DMS53 treated with DMSO at 0.1 percent for 48 hours (cell line): ENCODE results near the gene NPL.

ENCODE experiments used
- DNase-seq: peaks from one replicate; lab custom pipeline; 2025; ENCODE audit not compliant: unreplicated experiment; lab: John Stamatoyannopoulos, UW

The NPL gene

GRCh38 chr1:182777386-182777785 lies 12.2 kb upstream of the NPL start:
- DNase-seq = no peak

DNA sequence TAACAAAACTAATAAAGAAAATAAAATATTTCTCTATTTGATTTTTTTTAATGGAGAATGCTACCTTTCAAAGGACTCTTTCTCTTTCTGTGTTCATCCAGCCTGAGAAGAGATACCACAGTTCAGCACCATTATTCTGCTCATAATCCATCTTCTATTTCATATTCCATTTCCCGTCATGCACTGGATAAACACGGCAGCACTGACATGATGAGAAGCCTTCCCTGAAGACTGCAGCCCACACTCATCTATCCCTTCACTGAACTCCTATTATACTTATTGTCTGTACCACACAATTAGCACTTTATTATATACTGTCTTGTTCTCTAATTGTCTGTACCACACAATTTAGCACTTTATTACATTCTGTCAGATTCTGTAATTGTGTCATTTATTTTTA lies 10.7 kb upstream of the NPL start:
- no peak for DNase-seq

DNA sequence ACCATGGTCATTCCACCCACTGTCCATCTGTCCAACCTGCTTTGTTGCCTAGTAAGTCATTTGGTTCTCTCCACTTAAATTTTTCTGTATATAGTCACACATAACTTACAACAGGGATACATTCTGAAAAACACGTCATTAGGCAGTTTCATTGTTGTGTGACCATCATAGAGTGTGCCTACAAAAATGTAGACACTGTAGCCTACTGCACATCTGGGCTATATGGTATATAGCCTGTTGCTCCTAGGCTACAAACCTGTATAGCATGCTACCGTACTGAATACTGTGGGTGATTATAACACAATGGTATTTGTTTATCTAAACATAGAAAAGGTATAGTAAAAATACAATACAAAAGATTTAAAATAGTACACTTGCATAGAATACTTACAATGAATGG lies 10.0 kb upstream of the NPL start:
- no peak for DNase-seq

DNA sequence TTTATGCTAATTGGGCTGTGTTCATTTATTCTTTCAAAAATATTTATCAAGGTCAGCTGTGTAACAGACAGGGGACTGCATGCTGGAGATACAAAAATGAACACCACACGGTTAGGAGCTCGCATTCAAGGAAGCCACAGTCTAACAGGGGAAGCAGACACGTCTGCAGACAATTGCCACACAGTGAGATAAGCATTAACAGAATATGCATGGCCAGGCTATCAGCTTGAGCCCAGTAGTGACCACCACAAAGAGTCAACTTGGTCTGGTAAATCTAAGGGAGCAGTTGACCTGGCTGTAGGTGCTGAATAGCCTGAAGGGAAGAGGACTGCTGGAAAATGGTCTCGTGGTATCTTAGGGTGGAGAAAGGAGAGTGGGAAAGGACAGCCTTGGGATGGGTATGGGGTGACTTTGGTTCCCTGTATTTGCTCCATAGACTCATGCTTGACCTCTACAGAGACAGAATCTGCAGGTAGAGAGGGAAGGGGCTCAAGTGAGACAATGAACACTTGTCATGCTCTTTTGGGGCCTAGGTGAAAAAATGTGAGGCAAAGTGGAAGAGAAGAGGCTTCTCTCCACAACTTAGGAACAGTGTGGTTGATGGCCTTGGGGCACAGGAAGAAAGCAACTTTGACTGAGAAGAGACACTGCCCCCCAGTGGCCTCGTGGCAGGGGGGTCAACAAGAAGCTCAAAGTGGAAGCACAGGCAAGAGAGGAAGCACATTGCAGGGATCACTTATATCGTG lies 7.6 kb upstream of the NPL start:
- peak; percentile 70 for DNase-seq

- DNase-seq = no peak
Observed at GRCh38 chr1:182782587-182782913, 7.0 kb upstream of the NPL start.

DNA sequence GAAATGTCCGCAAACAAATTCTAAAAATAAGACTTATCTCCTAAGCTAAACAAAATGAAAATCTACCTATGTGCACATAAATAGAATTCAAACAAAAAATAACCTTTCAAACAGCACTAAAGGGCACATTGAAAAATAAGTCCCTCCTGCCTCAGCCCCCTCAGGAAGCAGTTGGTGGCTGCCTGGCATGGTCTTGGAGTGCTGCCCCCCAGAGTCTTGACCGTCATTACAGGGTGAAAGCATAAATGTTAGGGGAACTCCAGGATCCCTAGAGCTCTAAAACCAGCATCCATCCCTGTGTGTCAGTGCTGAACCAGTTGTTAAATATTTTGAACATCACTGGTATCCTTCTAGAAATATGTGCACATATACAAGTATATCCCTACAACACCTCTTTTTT lies 6.5 kb upstream of the NPL start:
- no peak for DNase-seq

GRCh38 chr1:182784556-182785171 lies 4.9 kb upstream of the NPL start:
- DNase-seq = peak; percentile 52

DNA sequence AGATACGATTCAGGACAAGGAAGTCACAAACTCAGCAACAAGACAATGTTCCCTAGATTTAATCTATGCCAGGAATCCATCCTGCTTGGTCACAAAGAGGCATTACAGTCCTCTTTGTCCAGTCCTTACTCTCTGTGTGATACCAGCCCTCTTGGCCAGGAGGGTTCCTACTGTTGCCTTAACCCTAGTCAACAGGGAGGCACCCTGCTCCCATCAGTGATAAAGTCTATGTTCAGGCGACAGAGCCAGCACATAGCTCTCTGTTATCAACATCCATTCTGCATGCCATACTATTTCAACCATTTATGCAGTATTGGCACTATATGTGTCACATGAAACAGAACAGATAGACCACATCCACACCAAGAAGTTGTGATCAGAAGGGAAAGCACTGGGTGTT lies 4.4 kb upstream of the NPL start:
- no peak for DNase-seq

DNA sequence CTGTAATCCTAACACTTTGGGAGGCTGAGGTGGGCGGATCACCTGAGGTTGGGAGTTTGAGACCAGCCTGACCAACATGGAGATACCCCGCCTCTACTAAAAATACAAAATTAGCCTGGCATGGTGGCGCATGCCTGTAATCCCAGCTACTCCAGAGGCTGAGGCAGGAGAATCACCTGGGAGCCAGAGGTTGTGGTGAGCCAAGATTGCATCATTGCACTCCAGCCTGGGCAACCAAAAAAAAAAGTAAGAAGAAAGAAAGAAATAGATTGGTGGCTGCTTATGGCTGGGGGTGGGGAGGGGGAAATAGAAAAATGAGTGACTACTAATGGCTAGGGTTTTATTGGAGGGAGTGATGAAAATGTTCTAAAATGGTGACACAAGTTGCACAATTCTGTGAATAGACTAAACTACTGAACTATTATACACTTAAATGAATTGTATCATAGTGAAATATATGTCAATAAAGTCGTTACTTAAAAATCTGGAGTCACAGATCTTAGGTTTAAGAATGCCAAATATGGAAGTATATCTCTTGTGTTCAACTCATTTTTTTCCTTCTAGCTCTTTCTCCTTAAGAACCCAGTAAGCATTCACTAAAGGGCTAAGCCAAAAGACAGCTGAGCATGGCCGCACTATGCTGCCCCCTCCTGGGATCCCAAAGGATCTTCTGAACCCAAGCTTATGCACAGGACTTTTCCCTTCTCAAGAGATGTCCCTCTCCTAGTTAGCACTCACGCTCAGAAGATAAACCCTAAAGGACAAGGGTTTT lies 3.2 kb upstream of the NPL start:
- peak; percentile 60 for DNase-seq

- DNase-seq = no peak
Observed at GRCh38 chr1:182786995-182787324, 2.6 kb upstream of the NPL start.

DNA sequence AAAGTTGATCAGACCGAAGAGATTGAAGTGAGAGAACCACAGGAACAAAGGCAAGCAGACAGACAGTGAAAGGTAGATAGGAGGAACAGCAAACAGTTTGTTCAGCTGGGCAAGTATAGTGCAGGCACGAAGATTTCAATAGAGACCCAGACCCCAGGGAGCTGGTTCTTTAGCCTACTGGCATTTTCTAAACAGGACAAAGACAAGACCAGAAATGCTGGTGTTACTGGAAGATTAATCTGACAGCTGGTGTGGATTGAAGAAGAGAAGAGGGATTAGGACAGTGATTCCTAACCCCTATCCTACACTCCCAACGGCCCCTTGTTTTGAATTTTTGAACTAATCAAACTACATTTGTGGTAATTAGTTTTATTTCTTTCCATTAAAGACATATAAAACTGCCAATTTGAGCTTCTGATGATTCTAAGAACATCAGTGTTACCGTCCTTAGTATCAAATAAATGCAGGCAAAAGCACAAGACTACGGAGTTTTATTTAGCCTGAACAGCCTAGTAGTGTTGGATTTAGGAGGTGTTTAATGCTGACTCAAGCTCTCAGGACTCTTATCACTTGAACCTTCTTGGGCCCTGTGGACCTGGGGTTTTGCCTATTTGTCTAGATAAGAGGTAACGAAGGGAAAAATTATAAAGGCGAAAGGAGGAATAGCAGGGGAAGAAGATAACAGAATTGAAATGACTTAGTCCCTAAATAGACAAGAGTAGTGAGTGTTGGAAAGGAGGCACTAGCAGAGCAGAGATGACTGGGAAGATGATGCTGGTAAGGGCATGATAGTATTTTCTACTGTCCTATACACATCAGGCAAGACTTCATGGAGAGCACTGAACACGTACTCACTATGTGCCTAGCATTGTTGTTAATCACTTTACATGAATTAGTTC lies 2.0 kb downstream of the NPL start:
- no peak for DNase-seq

DNA sequence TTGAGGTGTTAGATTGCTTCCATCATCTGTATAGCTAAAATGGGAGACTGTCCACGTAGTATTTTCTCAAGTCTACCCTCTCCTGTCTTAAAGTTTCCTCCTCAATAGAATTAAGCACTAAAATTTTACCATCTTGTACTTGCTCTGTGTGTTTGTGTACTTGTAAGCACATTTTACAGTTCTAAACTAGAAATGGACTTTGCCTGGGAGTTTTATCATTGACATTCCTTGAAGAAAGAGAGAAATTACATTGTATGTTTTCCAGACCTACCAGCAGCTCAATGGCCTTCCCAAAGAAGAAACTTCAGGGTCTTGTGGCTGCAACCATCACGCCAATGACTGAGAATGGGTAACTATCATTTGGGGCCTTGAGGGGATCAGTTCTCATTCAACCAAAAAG lies 4.5 kb downstream of the NPL start:
- DNase-seq = no peak

GRCh38 chr1:182794676-182795201 lies 5.2 kb downstream of the NPL start:
- DNase-seq = no peak

GRCh38 chr1:182795563-182796228 lies 6.1 kb downstream of the NPL start:
- DNase-seq = peak; percentile 68

DNA sequence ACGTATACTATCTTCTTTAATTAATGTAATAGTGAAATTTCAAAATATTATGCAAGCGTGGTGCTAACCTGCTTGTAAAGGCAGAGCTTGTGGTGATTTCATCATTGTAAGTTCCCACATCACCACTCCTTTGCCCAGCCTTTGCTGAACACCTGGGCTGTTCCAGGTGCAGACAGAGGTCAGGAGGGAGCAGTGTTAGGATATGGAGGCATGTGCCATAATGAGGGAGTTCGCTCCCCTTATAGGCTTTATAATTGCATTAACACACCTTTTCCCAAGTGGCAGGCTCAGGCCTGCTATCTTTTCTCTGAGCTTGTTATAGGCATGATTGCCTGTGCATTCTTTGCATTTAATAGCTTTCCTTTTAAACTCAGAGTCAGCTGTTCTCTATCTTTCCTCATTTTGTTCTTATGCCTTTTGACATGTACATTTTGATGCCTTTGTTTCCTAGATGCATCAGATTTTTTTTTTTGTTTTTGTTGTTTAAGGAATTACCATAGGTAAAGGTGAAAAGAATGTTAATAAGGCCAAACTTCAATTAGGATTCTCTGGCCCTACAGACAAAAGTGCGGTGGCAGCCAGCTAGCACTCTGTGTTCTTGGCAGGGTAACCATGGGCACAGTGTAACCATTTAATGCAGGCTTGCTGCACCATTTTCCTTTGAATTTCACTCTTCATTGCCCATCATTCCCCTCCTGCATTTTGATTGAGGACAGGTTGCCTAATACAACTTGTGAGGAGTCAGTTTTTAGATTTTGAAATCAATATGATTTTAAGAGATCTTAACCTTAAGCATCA lies 12.6 kb downstream of the NPL start:
- DNase-seq = no peak

- DNase-seq = no peak
Observed at GRCh38 chr1:182803846-182804245, 14.3 kb downstream of the NPL start.

DNA sequence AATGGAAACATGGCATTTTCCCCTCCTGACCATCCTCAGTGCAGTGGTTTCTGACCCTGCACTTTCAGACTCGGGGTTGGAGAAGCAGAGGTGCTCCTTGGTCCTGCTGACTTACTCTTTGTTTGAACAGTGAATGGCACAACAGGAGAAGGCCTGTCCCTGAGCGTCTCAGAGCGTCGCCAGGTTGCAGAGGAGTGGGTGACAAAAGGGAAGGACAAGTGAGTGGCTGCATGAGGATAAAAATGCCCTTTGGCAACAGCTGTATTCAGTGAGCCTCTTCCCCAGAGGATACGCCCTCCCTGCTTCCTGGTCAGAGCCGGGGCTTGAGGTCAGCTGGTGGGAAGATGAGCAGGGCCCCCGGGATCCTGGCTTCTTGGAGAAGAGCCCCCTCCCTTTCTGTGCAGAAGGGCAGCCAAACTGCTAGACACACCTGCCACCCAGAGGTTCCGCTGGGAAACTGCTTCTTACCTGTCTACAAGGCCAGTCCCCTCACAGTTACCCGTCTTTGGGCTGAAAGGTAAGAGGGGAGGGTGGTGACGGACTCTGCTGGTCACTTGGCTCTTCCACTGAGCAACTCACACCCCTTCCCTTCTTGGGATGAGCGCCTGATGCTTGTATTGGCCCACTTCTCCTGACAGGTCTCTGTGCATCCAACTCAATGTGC lies 16.6 kb downstream of the NPL start:
- no peak for DNase-seq

DNA sequence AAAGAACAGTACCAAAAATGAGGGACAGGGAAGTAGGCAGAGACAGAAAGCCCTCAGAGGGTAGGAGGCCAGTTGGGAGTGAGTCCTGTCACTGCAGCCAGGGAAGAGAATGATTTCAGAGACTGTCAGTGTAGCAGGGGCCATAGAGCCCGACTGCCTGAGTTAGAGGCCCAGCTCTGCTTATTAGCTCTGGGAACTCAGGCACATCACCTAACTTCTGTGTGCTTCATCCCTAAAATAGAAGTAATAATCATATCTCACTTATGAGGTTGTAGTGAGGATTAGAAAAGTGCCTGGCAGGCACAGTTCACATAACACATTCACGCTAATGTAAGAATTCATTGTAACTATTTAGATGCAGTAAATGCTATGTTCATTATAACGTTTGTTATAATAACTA lies 18.3 kb downstream of the NPL start:
- no peak for DNase-seq

GRCh38 chr1:182809414-182809957 lies 19.9 kb downstream of the NPL start:
- no peak for DNase-seq
